ENCODE results near the gene P2RY4. TPM values are rescaled to one million over a fixed set of nuclear protein-coding genes. Genes with fewer than 3 reads are reported as not detected.
"Not testable (repeated sequence)": the region's sequence is repeated elsewhere in the genome, so short reads cannot be mapped to it uniquely, and the experiment has no call there.

Gene P2RY4
- total RNA-seq, 1 donor from 2014 or later, result not detected

GRCh38 chrX:70253377-70254062, 6.5 kb downstream of the P2RY4 start:
- no peak for DNase-seq (ENCODE audit: missing footprints)
- no peak for ATAC-seq
- intact Hi-C loops (cut with DNase I), result no loop called here

DNA sequence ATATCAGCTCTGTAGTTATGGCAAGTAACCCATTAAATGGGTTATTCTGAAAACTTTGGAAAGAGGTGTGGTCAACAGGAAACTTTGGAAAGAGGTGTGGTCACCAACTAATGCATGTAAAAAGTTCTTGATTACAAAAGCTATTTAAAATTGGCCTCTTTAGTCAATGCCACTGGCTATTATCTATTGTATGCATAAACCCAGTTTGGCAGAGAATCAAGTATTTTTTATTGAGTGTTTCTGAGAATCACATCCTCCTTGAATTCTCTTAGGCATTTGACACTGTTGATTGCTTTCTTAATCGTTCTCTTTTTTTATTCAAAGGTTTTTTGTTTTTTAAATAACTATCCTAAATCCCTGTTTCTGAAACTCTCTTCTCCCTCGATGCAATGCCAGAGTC, 7.5 kb downstream of the P2RY4 start:
- intact Hi-C loops (cut with DNase I), result no loop called here
- no peak for DNase-seq (ENCODE audit: missing footprints)
- no peak for ATAC-seq

GRCh38 chrX:70247252-70247651, 12.8 kb downstream of the P2RY4 start:
- intact Hi-C loops (cut with DNase I), result no loop called here
- DNase-seq (ENCODE audit: missing footprints) (no peak), ATAC-seq (no peak)

DNA sequence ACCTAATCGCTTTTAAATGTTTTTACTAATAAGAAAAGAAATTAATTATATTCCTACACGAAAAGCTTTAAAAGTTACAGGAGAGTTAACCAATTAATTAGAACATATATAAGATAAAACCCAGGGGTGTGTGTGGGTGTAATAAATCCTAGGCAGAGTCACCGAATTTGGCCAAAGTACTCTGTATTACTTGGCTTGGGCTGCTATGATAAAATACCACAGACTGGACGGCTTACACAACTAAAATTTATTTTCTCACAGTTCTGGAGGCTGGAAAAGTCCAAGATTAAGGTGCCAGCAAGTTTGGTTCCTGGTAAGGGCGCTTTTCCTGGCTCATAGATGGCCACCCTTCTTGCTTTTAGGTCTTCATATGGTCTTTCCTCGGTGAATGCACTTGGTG, 15.1 kb downstream of the P2RY4 start:
- no peak for DNase-seq (ENCODE audit: missing footprints)
- intact Hi-C loops (cut with DNase I), result no loop called here
- no peak for ATAC-seq

DNA sequence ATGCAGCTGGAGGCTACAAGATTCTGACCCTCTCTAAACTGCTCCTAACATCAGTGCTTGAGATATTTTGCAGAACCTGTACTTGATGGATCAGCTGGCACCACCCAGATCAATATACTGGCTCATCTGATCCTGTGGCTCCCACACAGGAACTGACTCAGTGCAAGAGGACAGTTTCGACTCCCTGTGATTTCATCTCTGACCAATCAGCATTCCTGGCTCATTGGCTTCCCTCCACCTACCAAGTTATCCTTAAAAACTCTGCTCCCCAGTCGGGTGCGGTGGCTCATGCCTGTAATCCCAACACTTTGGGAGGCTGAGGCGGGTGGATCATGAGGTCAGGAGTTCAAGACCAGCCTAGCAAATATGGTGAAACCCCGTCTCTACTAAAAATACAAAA, 16.4 kb downstream of the P2RY4 start:
- intact Hi-C loops (cut with DNase I); DNase-seq (ENCODE audit: missing footprints); ATAC-seq: not testable (repeated sequence)

GRCh38 chrX:70241501-70241900, 18.5 kb downstream of the P2RY4 start:
- no peak for ATAC-seq
- intact Hi-C loops (cut with DNase I), result no loop called here
- DNase-seq (ENCODE audit: missing footprints), result no peak

DNA sequence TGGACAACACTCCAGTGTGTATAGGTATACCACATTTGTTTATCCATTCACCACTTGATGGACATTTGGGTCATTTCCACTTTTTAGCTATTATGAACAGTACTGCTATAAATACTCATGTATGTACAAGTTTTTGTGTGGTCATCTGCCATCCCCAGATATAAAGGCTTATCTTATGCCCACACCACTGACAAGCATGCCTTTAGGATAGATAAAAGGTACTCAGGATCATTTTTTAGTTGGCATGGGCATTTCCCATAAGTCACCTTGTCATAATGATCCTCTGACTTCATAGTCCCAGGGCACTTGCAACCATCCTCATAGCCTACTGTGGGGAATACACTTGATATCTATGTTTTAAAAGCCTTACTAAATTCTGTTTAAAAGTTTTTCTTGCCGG, 19.3 kb downstream of the P2RY4 start:
- ATAC-seq, result no peak
- intact Hi-C loops (cut with DNase I), result no loop called here
- DNase-seq (ENCODE audit: missing footprints), result no peak

DNA sequence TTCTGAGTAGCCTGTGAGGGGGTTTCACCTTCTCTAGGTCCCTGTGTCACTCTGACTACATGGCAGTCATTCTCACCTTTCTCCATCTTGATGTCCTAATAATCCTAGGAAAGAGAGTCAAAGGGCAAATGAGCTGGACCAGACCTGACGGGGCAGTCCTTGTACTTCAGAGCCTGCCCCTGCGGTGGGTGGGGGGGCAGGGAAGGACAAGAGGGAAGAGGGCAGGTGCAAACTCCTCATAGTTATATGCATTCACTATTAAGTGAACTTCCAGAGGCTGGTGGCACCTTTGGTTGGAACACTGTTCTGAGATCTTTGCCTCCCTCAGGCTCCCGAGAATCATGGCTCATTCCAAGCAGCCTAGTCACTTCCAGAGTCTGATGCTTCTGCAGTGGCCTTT, 25.6 kb downstream of the P2RY4 start, which contains the start of gene AWAT1:
AWAT1 (plus strand) TSS at position 301 of the 400 bp plus-strand sequence; CDS start at position 342, 41 bp downstream.
- intact Hi-C loops (cut with DNase I), result no loop called here
- ATAC-seq (no peak), DNase-seq (ENCODE audit: missing footprints) (no peak)

DNA sequence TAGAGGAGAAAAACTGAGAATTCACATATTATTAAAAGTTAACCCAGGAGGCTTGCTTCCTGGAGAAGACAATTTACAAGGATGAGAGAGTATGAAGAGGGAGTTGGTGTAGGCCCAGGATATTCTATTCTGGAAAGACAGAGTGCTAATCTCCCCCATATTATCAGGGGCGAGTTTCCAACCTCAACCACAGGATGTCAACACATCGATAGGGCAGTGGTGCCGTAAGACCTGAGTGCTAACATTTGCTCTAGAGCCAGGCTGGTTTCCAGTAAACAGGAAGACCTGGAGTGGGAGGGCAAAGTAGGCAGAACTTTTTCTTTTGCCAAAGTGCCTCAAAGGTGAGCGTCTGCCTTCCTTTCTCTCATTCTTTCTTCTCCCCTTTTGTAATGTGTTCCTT, 28.3 kb downstream of the P2RY4 start:
- no peak for DNase-seq (ENCODE audit: missing footprints)
- ATAC-seq, result no peak
- intact Hi-C loops (cut with DNase I), result no loop called here

GRCh38 chrX:70226687-70227086, 33.3 kb downstream of the P2RY4 start:
- no peak for ATAC-seq
- intact Hi-C loops (cut with DNase I), result no loop called here
- no peak for DNase-seq (ENCODE audit: missing footprints)

GRCh38 chrX:70226048-70226447, 34.0 kb downstream of the P2RY4 start:
- intact Hi-C loops (cut with DNase I), result no loop called here
- no peak for ATAC-seq
- no peak for DNase-seq (ENCODE audit: missing footprints)

DNA sequence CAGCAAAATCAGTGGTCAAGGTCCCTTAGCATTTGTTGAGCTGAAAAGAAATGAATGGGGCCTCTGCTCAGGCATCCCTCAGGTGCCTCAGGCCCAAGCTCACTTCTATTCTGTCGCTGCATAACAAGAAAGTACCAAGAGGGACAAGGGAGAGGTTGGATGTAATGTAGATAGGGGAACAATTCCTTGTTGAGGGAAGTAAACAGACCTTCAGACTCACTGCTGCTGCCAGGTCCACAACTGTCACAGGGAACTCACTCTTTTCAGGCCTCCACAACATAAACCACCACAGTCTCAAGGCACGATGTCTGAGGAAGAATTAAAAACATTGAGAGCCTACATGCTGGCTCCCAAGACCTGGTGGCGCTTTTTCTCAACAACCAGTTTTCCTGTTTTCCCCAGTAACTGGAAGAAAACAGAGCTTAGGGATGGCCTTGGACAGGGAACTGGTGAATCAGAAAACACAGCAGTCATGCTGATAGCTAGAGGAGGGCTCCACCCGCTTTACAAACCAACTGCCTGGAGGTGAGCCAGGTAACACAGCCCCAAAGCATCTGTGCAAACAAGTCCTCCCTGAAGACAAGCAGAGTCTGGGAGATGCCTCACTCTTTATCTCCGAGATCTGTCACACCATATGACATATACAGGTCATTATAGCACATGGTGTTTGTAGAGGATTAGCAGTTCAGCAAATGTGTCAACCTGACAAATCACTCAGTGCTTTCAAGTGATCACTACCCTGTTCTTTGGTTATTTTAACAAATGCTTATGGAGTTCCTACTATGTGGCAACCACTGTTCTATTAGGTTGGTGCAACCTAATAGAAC, 39.9 kb downstream of the P2RY4 start:
- no peak for DNase-seq (ENCODE audit: missing footprints)
- peak; percentile 77 for ATAC-seq
- intact Hi-C loops (cut with DNase I), result no loop called here

DNA sequence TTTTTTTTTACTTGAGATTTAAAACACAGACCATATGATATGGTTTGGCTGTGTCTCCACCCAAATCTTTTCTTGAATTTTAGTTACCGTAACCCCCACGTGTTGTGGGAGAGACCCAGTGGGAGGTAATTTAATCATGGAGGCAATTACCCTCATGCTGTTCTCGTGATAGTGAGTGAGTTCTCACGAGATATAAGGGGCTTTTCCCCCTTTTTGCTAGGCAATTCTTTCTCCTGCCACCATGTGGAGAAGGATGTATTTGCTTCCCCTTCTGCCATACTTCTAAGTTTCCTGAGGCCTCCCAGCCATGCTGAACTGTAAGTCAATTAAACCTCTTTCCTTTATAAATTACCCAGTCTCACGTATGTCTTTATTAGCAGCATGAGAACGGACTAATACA, 50.4 kb downstream of the P2RY4 start:
- ATAC-seq; DNase-seq (ENCODE audit: missing footprints); intact Hi-C loops (cut with DNase I): not testable (repeated sequence)

DNA sequence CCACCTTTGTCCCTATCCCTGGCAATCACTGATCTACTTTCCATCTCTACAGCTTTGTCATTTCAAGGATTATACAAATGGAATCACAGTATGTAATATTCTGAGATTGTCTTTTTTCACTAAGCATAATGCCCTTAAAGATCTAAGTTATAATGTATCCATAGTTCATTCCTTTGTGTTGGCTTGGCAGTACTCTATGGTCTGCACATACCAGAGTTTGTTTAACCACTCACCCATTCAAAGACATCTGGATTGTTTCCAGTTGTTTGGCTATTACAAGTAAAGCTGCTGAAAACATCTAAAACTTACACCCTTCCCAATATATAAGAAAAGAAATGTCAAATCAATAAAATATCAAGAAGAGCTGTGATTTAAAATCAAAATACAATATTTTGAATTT, 51.5 kb downstream of the P2RY4 start:
- ATAC-seq, result no peak
- intact Hi-C loops (cut with DNase I), result no loop called here
- DNase-seq (ENCODE audit: missing footprints), result no peak

Other genes starting within 250 kb of the P2RY4 start
- gene AWAT2, start 210.3 kb downstream of the P2RY4 start, total RNA-seq, result not detected
- not detected for gene OTUD6A, start 197.7 kb downstream of the P2RY4 start, total RNA-seq
- 47.8 TPM for gene IGBP1, start 126.8 kb downstream of the P2RY4 start, total RNA-seq
- gene DGAT2L6, start 82.7 kb downstream of the P2RY4 start, total RNA-seq, result not detected
- gene AWAT1, start 25.5 kb downstream of the P2RY4 start, total RNA-seq, result not detected
- gene ARR3, start 8.1 kb upstream of the P2RY4 start, total RNA-seq, result not detected
- gene RAB41, start 22.0 kb upstream of the P2RY4 start, total RNA-seq, result not detected
- 33.9 TPM for gene PDZD11, start 29.7 kb upstream of the P2RY4 start, total RNA-seq
- gene KIF4A, start 29.9 kb upstream of the P2RY4 start, total RNA-seq, result 0.84 TPM
- gene GDPD2, start 163.1 kb upstream of the P2RY4 start, total RNA-seq, result not detected
- 9.5 TPM for gene DLG3, start 184.6 kb upstream of the P2RY4 start, total RNA-seq

Data from Right ventricle myocardium inferior (tissue), 1 donor.